Body of pancreas (tissue), 4 donors: ENCODE results near the gene NECAB3. TPM values are rescaled to one million over a fixed set of nuclear protein-coding genes. Genes with fewer than 3 reads are reported as not detected.

Experiments
- ATAC-seq: fragments of 150-250 bp; one replicate; pipeline ENCODE4 v1.9.1; 2016
- DNase-seq, 4 donors: peaks; one replicate each; pipeline ENCODE4 v3.0.0-alpha.2; 2019
- H3K27ac ChIP-seq, 4 donors: fragments of 200-600 bp; sonication (generic); 1 replicate in 3 of 4; 2 replicates in 1 of 4; pipeline versions ENCODE4 v1.5.1 to v1.6.1; 2016 to 2019; ENCODE audit warnings: mild to moderate bottlenecking in 1 of 4, mixed read lengths in 1 of 4, moderate library complexity in 1 of 4
- H3K27me3 ChIP-seq, 2 donors: fragments of 200-600 bp; sonication (generic); one replicate each; pipeline ENCODE4 v1.6.0; 2016; ENCODE audit warnings: mild to moderate bottlenecking in 1 of 2
- H3K36me3 ChIP-seq, 2 donors: fragments of 200-600 bp; sonication (generic); replicated peaks in 1 of 2; 2 replicates each; pipeline ENCODE4 v1.5.1; 2016; ENCODE audit warnings: low read depth in 2 of 2; ENCODE audit not compliant: insufficient read depth in 1 of 2
- H3K4me1 ChIP-seq: fragments of 200-600 bp; sonication (generic); one replicate; pipeline ENCODE4 v1.6.0; 2016
- H3K4me3 ChIP-seq, 2 donors: fragments of 200-600 bp; sonication (generic); 1 replicate in 1 of 2; 2 replicates in 1 of 2; pipeline ENCODE4 v1.5.1; 2016 to 2019
- H3K9me3 ChIP-seq, 3 donors: fragments of 200-600 bp; sonication (generic); 1 replicate in 2 of 3; 2 replicates in 1 of 3; pipeline ENCODE4 v1.5.1; 2016
- CTCF ChIP-seq, 7 experiments: fragments of 450-650 bp in 4 of 7; fragments of 200-600 bp in 3 of 7; sonication (generic) in 3 of 7; IDR thresholded peaks; one replicate each; pipeline ENCODE4 v1.5.1; 2016 to 2019; ENCODE audit warnings: antibody characterized with exemption in 7 of 7
- POLR2A ChIP-seq, 3 donors: fragments of 450-650 bp; IDR thresholded peaks; one replicate each; pipeline ENCODE4 v1.6.1; 2016; ENCODE audit warnings: antibody characterized with exemption in 3 of 3, mild to moderate bottlenecking in 2 of 3
- WGBS, 2 donors: methylation state at CpG; one replicate each; pipeline ENCODE4 v1.1.5; 2017; 5-methylcytosine and 5-hydroxymethylcytosine counted together
- intact Hi-C: fragments of 100-400 bp; cut with DNase I; formaldehyde crosslinking; loops from one replicate; pipeline ENCODE4 v1.15.1; 2023
- total RNA-seq, 2 donors: library from RNA; depleted of rRNA; stranded (reverse); fragments of >200 nt; gene quantifications; one replicate each; pipeline ENCODE4 v1.1.0, GENCODE V29; 2016

The NECAB3 gene
- total RNA-seq, 2 donors from 2014 or later, result 41.8 to 92.3 TPM

- no peak overlapping the region for H3K27ac ChIP-seq
- H3K27me3 ChIP-seq, result no peaks in the 10 kb centered on the region
- ATAC-seq (no peak), DNase-seq (no peak)
- no peaks in the 10 kb centered on the region for H3K9me3 ChIP-seq
- H3K4me3 ChIP-seq, result no peak overlapping the region
- 71 to 78% methylated on average over 8 of the region's 8 CpGs for WGBS, 2 donors
- no peaks in the 10 kb centered on the region for H3K36me3 ChIP-seq
- peaks cover 27% of the 10 kb centered on the region for H3K4me1 ChIP-seq
- TF ChIP-seq CTCF (IDR thresholded peaks at IDR 0.05) (no peak), POLR2A (IDR thresholded peaks at IDR 0.05) (no peak)
- intact Hi-C loops, result no loop called here
These were observed 13.2 kb upstream of the NECAB3 start for GRCh38 chr20:33687370-33687915.

- peak overlapping the region in 3 of 4 donors; percentile 6 to 22 (median 10) for H3K27ac ChIP-seq
- intact Hi-C loops, result no loop called here
- TF ChIP-seq CTCF (IDR thresholded peaks at IDR 0.05), result no peak
- no peak for TF ChIP-seq POLR2A (IDR thresholded peaks at IDR 0.05)
- no peaks in the 10 kb centered on the region for H3K9me3 ChIP-seq
- 76 to 81% methylated on average over 14 of the region's 14 CpGs for WGBS, 2 donors
- no peaks in the 10 kb centered on the region for H3K36me3 ChIP-seq
- no peaks in the 10 kb centered on the region for H3K27me3 ChIP-seq
- H3K4me1 ChIP-seq, result peaks cover 27% of the 10 kb centered on the region
- no peak for ATAC-seq
- DNase-seq, result no peak
- H3K4me3 ChIP-seq, result no peak overlapping the region
These were observed 12.7 kb upstream of the NECAB3 start for GRCh38 chr20:33686984-33687366.

DNA sequence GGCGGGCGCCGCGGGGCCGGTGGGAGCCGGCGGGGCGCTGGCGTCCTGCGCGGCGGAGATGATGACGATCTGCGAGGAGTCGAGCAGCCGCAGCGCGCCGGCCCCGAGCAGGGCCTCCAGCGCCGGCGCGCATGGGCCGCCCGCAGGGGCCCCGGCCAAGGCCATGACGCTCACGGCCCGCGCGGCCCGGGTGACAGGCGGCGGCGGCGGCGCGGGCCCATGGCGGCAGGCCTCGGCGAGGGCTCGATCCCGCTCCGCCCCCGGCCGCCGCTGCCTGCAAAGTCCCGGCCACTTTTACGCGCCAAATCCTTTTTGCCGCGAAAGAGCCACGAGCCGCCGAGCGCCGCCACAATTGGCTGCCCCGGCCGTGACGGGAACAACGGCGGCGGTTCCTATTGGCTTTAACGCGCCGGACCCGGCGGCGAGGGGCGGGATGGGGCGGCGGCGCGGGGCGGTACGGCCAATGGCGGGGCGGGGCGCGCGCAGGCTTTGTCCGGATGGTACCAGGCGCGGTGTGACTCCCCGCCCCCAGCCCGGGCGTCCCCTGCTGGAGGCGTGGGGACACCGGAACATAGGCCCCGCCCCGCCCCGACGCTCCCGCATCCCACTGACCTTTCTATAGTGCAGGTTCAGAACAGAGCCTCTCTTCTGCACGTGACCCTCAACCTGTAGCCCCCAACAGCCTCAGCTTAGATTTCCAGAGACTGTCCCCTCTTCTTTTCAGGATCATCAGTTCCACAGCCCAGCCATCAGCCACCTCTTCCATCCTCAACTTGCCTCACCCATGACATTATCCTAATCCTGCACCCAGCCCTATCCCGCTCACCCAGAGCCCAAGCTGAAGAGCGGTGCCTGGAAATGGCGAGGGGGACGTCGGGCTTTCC lies 12.1 kb upstream of the NECAB3 start, which contains the start of gene E2F1:
E2F1 (minus strand) TSS at position 286 of the 884 bp plus-strand sequence; CDS start at position 165, 121 bp downstream.
- peak; percentile 100 for ATAC-seq
- TF ChIP-seq CTCF (IDR thresholded peaks at IDR 0.05) (peak; percentile 31 to 63 (median 46)), POLR2A (IDR thresholded peaks at IDR 0.05) (no peak)
- WGBS, 2 donors, result 3 to 26% methylated on average over 6 to 71 of the region's 101 CpGs
- Histone ChIP-seq H3K36me3 (no peaks in the 10 kb centered on the region), H3K4me1 (peaks cover 27% of the 10 kb centered on the region), H3K4me3 (no peak within 1 kb of the TSS), H3K27ac (peak within 1 kb of the TSS in 3 of 4 donors; percentile 6 to 22 (median 10)), H3K9me3 (no peaks in the 10 kb centered on the region), H3K27me3 (no peaks in the 10 kb centered on the region)
- intact Hi-C loops, result no loop called here
- peak; percentile 95 to 97 (median 96) for DNase-seq

DNA sequence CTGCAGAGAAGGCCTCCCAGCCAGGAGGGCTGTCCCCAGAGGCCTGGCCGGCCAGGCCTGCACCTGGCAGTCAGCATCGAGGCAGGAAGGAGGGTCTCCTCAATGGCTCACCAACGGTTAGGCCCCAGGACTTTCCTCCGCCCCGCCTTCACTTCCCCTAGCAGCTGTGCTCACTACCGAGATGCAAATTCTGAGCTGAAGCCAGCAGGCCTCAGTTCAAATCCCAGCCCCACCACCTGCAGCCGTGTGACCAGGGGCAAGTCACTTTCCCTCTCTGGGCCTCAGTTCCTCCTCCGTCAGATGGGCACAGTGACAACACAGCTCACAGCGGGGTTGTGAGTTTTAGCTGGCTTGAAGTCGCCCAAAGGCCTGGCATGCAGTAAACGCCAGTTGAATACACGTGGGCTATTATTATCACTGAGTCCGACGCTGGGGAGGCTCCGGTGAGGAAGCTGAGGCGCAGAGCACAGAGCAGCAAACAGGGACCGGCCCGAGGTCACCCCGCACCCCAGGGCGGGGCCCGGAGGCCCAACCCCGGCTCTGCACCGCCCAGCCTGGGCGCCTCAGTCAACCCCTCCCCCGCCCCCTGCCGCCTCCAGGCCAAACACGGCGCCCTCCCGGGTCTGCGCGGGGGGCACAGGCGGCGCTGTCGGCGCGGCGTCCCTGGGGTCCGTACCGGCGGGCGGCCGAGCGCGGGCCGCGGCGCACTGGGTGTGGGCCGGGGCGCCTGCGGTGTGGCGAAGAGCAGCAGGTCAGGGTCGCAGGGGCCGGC lies 11.3 kb upstream of the NECAB3 start:
- Histone ChIP-seq H3K27me3 (no peaks in the 10 kb centered on the region), H3K4me3 (no peak overlapping the region), H3K36me3 (no peaks in the 10 kb centered on the region), H3K4me1 (peaks cover 27% of the 10 kb centered on the region), H3K9me3 (no peaks in the 10 kb centered on the region), H3K27ac (no peak overlapping the region)
- DNase-seq (no peak), ATAC-seq (no peak)
- intact Hi-C loops, result no loop called here
- WGBS, 2 donors, result 3 to 13% methylated on average over 12 to 43 of the region's 53 CpGs
- TF ChIP-seq POLR2A (IDR thresholded peaks at IDR 0.05), result no peak
- no peak for TF ChIP-seq CTCF (IDR thresholded peaks at IDR 0.05)
